GM18907 (cell line): Measurements from ENCODE around the gene UQCR10.
"Not testable (repeated sequence)": the region's sequence is repeated elsewhere in the genome, so short reads cannot be mapped to it uniquely, and the experiment has no call there.

Experiments used
- ATAC-seq: cut with Tn5 transposase; IDR thresholded peaks from one replicate; pipeline ENCODE4 v1.9.1; 2021; ENCODE audit warnings: mild to moderate bottlenecking, moderate library complexity; ENCODE audit not compliant: unreplicated experiment

Gene UQCR10

DNA sequence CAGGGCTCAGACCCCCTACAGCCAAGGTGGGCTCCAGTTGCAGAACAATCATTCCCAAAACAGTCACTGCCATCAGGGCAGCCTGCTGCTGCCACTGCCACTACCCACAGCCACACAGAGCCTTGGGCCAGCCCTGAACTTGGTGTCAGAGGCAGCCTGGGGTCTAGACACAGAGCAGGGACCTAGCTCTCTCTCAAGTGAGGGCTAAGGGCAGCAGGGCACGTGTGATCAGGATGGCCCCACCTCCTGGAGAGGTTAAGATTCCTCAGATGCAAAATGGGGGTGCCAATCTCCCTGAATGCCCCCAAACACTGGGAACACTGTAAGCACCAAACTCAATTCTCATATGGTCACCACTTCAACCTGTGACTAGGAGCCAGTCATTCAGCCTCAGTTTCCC, 31.8 kb upstream of the UQCR10 start:
- no peak for ATAC-seq

DNA sequence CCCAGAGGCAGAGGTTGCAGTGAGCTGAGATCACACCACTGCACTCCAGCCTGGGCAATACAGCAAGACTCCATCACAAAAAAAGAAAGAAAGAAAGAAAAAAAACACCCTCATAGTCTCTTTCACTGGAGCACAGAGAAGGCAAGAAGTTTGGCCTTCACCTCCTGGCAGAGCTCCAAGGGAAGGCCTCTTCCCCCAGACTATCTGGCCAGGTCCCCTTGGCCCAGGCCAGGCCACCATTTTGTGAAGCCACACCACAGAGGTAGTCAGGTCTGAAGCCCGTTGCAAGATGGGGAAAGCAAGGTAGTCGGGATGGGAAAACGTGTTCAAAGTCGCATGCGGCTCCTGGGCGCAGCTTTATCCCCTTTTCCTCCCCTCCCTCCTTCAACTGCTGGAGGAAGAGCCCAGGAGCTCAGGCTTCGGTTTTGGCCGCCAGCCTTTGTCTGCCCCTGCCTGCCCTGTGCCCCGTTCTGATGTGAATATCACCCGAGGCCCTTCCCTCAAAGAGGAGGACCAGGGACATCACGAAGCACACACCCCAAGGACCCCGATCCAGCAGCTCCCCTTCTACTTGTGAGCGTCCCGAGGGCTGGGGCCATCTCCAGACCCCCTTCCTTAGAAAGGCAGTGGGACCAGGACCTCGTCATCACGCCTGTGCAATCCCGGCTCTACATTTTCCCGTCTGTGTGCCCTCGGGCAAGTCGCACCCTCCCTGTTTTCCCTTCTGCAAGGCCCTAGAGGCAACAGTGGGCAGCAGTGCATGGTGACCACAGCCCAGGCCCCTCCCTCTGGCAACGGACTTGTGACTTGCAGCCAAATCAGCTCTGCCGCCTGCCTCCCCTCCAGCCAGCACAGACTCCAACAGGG, 29.7 kb upstream of the UQCR10 start:
- ATAC-seq, result no peak

- no peak for ATAC-seq
These were observed 28.9 kb upstream of the UQCR10 start for GRCh38 chr22:29738118-29738815.

DNA sequence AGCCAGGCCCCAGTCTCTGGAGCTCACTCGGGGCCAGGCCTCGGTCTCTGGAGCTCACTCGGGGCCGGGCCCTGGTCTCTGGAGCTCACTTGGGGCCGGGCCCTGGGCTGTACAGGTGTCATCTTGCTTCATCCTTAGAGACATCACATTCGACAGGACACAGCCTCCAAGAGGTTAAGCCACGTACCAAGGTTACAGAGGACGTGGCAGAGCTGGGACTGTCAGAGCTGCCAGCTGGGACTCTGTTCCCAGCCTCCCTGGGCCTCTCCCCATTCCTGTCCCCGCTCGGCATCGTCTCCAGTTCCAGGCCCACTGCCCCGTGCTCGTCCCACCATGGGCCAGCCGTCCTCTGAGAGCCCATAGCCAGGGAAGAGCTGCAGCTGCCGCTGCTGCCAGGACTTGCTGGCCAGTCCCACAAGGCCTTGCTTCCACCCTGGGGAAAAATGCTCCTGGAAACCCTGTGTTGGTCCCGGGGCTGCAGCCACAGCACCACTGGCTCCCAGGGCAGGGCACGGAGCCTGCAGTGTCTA, 27.8 kb upstream of the UQCR10 start:
- ATAC-seq, result no peak

DNA sequence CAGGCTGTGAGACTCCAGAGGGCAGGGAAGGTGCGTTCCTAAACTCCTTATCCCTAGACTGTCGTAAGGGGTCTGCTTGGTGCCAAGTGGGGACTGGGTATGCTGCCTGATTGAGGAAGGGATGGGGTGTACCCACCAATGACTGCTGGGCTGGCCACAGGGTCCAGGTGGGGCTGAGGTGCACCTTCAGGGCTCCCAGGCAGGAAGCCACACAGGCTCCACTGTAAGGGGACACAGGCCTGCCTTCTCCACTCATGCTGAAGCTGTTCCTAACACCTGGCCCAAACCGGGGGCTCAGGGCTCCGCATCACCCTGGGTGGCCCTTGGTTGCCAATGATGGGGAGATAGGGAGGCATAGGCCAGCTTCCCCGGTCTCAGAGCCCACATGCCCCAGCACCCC, 27.0 kb upstream of the UQCR10 start:
- no peak for ATAC-seq

- ATAC-seq, result no peak
These were observed 25.2 kb upstream of the UQCR10 start for GRCh38 chr22:29741926-29742325.

DNA sequence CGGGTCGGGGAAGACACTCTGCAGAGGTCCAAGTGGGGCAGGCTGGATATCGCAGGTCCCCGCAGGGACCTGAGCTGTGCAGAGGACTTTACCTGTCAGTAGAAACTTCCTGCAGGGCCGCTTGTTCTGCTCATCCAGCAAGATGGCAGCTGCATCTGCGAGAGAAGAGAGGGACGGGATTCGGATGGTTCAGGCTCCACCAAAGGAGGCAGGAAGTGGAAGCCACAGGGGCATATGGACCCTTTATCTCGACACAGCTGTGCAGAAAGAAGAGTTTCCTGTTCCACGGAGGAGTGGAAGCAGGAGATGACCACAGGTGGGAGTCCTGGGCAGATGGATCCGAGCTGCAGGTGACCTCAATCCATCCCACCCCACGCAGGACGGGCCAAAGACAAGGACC, 24.8 kb upstream of the UQCR10 start:
- ATAC-seq, result no peak

GRCh38 chr22:29744902-29745301, 22.3 kb upstream of the UQCR10 start:
- ATAC-seq, result no peak

DNA sequence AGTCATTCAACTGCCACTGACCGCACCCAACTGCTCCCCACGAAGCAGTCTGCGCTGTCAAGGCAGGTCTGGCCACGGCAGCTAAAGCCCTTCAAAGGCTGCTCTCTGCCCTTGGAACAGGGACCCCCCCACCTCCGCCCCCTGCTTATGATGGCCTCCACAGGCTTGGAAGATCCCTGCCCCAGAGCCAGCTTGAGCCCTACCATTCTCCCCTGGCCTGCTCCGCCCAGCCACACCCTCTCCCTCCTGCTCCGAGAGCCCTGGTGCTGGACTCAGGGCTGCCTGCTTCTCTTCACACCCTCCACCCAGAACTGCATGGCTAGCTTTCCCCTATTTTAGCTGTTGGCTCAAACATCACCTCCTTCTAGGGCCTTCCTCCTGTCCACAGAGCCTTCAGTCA, 19.3 kb upstream of the UQCR10 start:
- no peak for ATAC-seq

DNA sequence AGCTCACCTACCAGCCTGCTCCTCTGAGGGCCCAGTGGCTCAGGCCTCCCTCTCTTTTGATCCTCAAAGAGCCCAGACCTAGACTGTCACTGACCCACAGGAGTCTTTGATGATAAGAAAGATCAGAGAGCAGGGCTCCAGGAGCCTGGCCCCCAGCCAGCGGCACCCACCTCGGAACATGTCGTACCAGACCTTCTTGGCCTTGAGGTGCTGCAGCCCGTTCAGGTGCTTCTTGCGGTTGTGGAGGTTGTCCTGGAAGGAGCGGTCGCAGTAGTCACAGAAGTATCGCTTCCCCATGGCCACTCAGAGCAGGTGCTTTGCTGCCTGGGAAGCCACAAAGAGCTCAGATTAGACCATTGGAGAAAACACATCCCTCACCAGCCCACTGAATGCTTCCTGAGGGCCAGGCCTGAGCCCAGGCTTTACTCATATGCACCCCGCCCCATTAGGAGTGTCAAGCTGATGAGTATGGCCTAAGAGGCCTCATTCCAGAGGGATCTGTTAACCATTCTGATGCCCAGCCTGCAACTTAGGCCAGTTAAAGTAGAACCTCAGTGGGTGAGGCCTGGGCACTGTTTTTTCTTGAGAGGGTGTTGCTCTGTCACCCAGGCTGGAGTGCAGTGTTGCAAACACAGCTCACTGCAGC, 18.8 kb upstream of the UQCR10 start:
- ATAC-seq, result no peak

DNA sequence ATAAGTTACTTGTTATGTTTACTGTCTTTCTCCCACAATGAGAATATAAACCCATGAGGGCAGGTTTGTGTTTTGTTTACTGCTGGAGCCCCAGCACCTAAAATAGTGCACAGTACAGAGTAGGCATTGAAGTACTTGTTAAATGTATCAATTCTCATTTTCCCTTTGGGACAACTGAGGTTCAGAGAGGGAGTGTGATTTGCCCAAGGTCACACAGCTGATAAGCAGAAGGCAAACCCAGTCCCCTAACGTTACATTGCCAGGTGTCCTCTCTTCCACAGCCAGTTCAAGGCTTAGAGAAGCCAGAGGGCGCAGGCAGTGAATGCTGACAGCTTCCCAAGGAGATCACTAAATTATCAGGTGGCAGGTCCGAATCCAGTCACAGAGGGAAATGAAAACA, 17.1 kb upstream of the UQCR10 start:
- no peak for ATAC-seq

GRCh38 chr22:29750559-29751538, 16.3 kb upstream of the UQCR10 start:
- ATAC-seq, result no peak

- no peak for ATAC-seq
These were observed 15.5 kb upstream of the UQCR10 start for GRCh38 chr22:29751669-29752068.

DNA sequence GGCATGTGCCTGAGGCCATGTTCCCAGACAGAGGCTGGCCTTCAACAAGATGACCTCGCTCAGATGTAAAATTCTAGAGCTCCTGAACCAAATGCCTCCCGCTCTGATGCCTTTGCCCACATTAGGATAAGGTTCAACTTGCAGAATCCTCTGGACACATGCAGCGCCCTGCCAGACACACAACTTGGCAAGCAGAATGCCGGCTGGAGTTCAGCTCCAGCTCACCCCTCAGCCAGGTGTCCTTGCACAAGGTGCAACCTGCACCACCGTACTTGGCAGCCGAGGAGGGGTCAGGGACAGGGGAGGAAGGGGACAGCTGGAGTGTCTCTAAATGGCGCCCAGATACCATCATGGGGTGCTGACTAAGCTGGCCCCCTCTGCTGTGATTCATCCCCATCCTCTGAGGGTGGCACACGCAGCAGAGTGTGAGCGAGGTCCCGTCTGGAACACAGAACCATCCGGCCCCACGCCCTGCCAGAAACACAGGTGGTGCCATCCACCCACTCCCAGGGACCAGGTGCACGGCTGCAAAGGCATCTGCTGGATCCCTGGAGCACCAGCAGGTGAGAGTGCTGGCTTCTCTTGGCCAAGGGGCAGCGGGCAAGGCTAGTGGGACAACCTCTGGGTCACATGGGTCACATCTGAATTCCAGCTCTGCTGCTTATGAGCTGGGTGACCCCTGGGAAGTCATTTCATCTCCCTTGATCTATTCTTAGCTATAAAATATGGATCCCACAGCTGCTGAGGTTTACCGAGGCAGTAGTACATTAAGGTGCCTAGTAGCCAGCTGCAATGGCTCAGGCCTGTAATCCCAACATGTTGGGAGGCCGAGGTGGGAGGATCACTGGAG, 13.1 kb upstream of the UQCR10 start:
- no peak for ATAC-seq

GRCh38 chr22:29754658-29755395, 12.3 kb upstream of the UQCR10 start:
- ATAC-seq, result not testable (repeated sequence)

DNA sequence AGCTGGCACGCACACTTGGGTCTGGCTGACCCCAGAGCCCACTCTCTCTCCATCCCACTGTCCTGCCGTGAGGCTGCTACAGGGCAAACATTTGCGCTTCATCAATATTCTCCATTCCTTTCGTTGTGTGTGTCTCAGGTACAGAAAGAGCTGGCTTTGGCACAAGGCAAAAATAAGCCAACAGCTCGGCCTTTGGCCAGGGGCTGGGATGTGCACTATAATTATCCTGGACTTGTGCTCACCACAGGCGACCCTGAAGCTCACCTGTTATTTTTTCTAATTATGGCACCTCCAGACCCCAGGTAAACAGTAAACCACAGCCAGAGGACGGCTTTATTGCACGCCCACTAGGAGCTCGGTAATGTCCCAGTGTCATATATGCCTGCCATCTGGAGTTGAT, 11.3 kb upstream of the UQCR10 start:
- ATAC-seq, result no peak

- no peak for ATAC-seq
These were observed 10.8 kb upstream of the UQCR10 start for GRCh38 chr22:29756341-29756740.

GRCh38 chr22:29757096-29757495, 10.1 kb upstream of the UQCR10 start:
- ATAC-seq, result no peak
